GM12891 (cell line): ENCODE results near the gene QRICH2.

ENCODE experiments used
- PAX5 ChIP-seq: IDR thresholded peaks from 2 replicates; pipeline ENCODE4 v1.6.1; 2011; ENCODE audit warnings: low read length, moderate library complexity, mild to moderate bottlenecking; ENCODE audit not compliant: insufficient read depth, severe bottlenecking
- POLR2A ChIP-seq: IDR thresholded peaks from 2 replicates; pipeline ENCODE4 v1.6.1; 2011; ENCODE audit warnings: low read depth, low read length, control low read depth
- POLR2AphosphoS5 ChIP-seq: IDR thresholded peaks from 2 replicates; pipeline ENCODE4 v1.6.1; 2011; ENCODE audit warnings: low read depth, low read length, control low read depth
- SPI1 ChIP-seq: IDR thresholded peaks from 2 replicates; pipeline ENCODE4 v1.6.1; 2011; ENCODE audit warnings: low read depth, low read length, control low read depth
- TAF1 ChIP-seq: IDR thresholded peaks from 2 replicates; pipeline ENCODE4 v1.6.1; 2011; ENCODE audit warnings: low read depth, low read length, control low read depth

- TF ChIP-seq POLR2AphosphoS5 (peak; percentile 65), POLR2A (peak; percentile 68), TAF1 (0 out of 2 replicates have a peak, but pooled peaks have one; percentile 52), PAX5 (peak; percentile 28), SPI1 (peak; percentile 81)
Measured at GRCh38 chr17:76246080-76247066, 61.7 kb downstream of the QRICH2 start.
